Measurements from ENCODE around the gene TPI1. TPM values are rescaled to one million over a fixed set of nuclear protein-coding genes. Genes with fewer than 3 reads are reported as not detected.

Gene TPI1
- total RNA-seq, 6 experiments from 2014 or later, result 265 to 400 (median 331) TPM

GRCh38 chr12:6899837-6900519 is 32.6 kb downstream of the TPI1 start:
- no peaks in the 10 kb centered on the region for H3K4me1 ChIP-seq
- WGBS (ENCODE audit: insufficient coverage, low coverage, low lambda C conversion rate, missing lambda C conversion rate), result 42% methylated on average over 8 of the region's 10 CpGs
- no peaks in the 10 kb centered on the region for H3K27me3 ChIP-seq
- TF ChIP-seq, protein P1, sequence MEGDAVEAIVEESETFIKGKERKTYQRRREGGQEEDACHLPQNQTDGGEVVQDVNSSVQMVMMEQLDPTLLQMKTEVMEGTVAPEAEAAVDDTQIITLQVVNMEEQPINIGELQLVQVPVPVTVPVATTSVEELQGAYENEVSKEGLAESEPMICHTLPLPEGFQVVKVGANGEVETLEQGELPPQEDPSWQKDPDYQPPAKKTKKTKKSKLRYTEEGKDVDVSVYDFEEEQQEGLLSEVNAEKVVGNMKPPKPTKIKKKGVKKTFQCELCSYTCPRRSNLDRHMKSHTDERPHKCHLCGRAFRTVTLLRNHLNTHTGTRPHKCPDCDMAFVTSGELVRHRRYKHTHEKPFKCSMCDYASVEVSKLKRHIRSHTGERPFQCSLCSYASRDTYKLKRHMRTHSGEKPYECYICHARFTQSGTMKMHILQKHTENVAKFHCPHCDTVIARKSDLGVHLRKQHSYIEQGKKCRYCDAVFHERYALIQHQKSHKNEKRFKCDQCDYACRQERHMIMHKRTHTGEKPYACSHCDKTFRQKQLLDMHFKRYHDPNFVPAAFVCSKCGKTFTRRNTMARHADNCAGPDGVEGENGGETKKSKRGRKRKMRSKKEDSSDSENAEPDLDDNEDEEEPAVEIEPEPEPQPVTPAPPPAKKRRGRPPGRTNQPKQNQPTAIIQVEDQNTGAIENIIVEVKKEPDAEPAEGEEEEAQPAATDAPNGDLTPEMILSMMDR (IDR thresholded peaks at IDR 0.05), result no peak
- no peaks in the 10 kb centered on the region for H3K9me3 ChIP-seq
- H3K36me3 ChIP-seq, result no peaks in the 10 kb centered on the region
- intact Hi-C loops (cut with DNase I), result no loop called here
- DNase-seq (peak in 1 of 3 donors; percentile 52), ATAC-seq (peak in 3 of 4 donors; percentile 32 to 44 (median 36))
- H3K27ac ChIP-seq, result no peak overlapping the region
- no peak overlapping the region for H3K4me3 ChIP-seq

- 57% methylated on average over 4 of the region's 4 CpGs for WGBS (ENCODE audit: insufficient coverage, low coverage, low lambda C conversion rate, missing lambda C conversion rate)
- Histone ChIP-seq H3K4me3 (no peak overlapping the region), H3K4me1 (no peaks in the 10 kb centered on the region), H3K27ac (no peak overlapping the region), H3K27me3 (no peaks in the 10 kb centered on the region), H3K9me3 (no peaks in the 10 kb centered on the region), H3K36me3 (no peaks in the 10 kb centered on the region)
- intact Hi-C loops (cut with DNase I), result no loop called here
- TF ChIP-seq, protein P1 (IDR thresholded peaks at IDR 0.05), result no peak
- no peak for TF ChIP-seq POLR2A (IDR thresholded peaks at IDR 0.05)
- no peak for DNase-seq
- ATAC-seq, result no peak
These were observed 35.1 kb downstream of the TPI1 start for GRCh38 chr12:6902448-6902847.

DNA sequence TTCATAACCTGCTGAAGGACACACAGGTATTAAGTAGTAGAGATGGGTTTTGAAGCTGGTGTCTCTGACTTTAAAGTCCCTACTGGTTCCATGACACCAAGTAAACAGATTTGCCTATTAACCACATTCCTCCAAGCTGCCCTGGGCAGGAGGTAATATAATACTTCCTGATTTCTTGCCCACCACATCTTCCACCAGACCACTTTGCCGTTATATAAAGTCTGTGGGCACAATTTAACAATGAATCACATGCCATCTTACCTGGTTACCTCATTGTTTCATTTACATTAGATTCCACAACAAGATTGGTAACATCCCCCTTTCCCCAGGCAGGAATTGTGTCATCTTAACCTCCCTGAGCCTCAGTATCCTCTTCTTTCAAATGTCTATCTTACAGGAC is 36.4 kb downstream of the TPI1 start:
- DNase-seq (no peak), ATAC-seq (no peak)
- Histone ChIP-seq H3K36me3 (no peaks in the 10 kb centered on the region), H3K4me3 (no peak overlapping the region), H3K4me1 (no peaks in the 10 kb centered on the region), H3K27me3 (no peaks in the 10 kb centered on the region), H3K27ac (no peak overlapping the region), H3K9me3 (no peaks in the 10 kb centered on the region)
- intact Hi-C loops (cut with DNase I), result no loop called here
- no peak for TF ChIP-seq POLR2A (IDR thresholded peaks at IDR 0.05)
- TF ChIP-seq, protein P1 (IDR thresholded peaks at IDR 0.05), result no peak
- 92% methylated on average over 1 of the region's 1 CpG for WGBS (ENCODE audit: insufficient coverage, low coverage, low lambda C conversion rate, missing lambda C conversion rate)

DNA sequence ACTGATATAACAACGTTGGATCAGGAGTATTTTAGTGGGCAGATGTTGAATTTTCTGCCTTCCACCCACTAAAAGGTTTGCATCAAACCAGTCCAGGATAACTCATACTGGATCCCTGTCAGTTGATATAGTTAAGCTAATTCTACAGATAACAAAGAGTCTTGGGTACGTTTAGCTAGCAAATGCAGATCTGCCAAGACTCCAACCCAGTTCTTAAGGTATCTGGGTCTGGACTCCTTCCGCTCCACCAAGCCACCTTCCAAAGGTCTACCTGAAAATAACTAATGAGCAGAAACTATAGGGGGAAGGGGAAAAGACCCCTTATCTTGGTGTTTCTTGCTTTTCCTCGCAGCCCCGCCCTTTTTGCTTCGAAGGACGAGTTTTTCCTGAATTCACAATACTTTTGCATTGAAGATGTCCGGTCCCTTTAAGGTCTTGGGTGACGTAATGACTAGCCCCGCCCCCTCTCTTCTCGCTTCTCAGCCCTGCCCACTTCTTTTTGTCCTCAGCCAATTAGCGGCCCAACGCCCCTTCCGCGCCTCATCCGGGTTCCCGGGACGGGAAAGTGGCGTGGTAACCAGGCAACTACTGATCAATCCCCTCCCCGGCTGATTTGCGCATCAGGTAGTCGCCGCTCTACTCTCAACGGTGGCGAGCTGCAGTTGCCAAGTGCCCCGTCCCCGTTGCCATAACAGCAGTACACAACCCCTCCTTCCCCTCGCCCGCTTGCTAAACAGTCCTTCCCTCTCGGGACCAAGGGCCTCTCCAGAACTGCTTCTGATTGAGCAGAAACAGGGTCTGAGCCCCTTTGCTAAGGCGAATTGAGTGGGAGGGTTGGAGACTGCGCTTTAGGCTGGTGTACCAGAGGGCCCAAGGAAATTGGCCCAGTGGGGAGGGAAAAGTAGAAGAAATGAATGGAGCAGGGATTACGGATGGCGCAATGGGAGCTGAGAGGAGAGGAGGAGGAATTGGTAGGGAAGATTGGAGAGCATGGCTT is 37.2 kb downstream of the TPI1 start, which contains the start of gene LRRC23:
TSS of gene LRRC23 (plus strand) at position 543 of the 997 bp plus-strand sequence. CDS start 812 bp downstream, outside the sequence.
- WGBS (ENCODE audit: insufficient coverage, low coverage, low lambda C conversion rate, missing lambda C conversion rate), result 5% methylated on average over 34 of the region's 34 CpGs
- TF ChIP-seq, protein P1 (IDR thresholded peaks at IDR 0.05), result no peak
- TF ChIP-seq POLR2A (IDR thresholded peaks at IDR 0.05), result no peak
- intact Hi-C loops (cut with DNase I), result no loop called here
- ATAC-seq (peak; percentile 97 to 98 (median 98)), DNase-seq (peak; percentile 96 to 99 (median 98))
- Histone ChIP-seq H3K4me1 (no peaks in the 10 kb centered on the region), H3K4me3 (peak within 1 kb of the TSS; percentile 48 to 65 (median 59)), H3K27me3 (no peaks in the 10 kb centered on the region), H3K9me3 (no peaks in the 10 kb centered on the region), H3K36me3 (no peaks in the 10 kb centered on the region), H3K27ac (peak within 1 kb of the TSS in 2 of 3 donors; percentile 27 to 35)

All from right lobe of liver (tissue), 6 donors.